ENCODE data around the gene PXYLP1. TPM values are rescaled to one million over a fixed set of nuclear protein-coding genes. Genes with fewer than 3 reads are reported as not detected.

The PXYLP1 gene
- total and polyA plus RNA-seq, 8 donors: 11.6 to 35.3 (median 28.3) TPM

DNA sequence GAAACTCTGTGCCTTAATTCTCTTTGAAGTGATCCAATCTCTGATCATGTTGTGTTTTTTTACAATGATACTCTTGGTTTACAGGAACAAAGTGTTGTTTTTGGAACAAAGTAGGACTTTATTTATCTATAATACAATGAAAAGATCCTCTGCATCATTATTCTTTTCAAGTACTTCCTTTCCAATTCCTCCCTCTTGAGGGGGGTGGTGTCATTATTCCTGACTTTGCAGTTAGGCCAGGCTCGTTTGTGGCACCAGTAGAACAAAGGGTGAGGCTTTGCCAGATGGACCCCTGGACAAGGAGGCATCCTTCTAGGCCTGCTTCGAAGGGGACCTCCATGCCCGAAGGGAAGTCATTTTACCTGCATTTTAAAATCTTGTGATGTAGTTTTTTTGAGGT, 95.0 kb downstream of the PXYLP1 start:
- no peaks in the 10 kb centered on the region for H3K4me1 ChIP-seq
- H3K4me3 ChIP-seq: no peak overlapping the region
- no peaks in the 10 kb centered on the region for H3K27me3 ChIP-seq
- no peaks in the 10 kb centered on the region for H3K36me3 ChIP-seq
- no peak overlapping the region for H3K27ac ChIP-seq
- ATAC-seq: no peak
- intact Hi-C loops (cut with DNase I): no loop called here
- DNase-seq: no peak
- no peaks in the 10 kb centered on the region for H3K9me3 ChIP-seq
- TF ChIP-seq, protein P1, sequence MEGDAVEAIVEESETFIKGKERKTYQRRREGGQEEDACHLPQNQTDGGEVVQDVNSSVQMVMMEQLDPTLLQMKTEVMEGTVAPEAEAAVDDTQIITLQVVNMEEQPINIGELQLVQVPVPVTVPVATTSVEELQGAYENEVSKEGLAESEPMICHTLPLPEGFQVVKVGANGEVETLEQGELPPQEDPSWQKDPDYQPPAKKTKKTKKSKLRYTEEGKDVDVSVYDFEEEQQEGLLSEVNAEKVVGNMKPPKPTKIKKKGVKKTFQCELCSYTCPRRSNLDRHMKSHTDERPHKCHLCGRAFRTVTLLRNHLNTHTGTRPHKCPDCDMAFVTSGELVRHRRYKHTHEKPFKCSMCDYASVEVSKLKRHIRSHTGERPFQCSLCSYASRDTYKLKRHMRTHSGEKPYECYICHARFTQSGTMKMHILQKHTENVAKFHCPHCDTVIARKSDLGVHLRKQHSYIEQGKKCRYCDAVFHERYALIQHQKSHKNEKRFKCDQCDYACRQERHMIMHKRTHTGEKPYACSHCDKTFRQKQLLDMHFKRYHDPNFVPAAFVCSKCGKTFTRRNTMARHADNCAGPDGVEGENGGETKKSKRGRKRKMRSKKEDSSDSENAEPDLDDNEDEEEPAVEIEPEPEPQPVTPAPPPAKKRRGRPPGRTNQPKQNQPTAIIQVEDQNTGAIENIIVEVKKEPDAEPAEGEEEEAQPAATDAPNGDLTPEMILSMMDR (IDR thresholded peaks at IDR 0.05): no peak

DNA sequence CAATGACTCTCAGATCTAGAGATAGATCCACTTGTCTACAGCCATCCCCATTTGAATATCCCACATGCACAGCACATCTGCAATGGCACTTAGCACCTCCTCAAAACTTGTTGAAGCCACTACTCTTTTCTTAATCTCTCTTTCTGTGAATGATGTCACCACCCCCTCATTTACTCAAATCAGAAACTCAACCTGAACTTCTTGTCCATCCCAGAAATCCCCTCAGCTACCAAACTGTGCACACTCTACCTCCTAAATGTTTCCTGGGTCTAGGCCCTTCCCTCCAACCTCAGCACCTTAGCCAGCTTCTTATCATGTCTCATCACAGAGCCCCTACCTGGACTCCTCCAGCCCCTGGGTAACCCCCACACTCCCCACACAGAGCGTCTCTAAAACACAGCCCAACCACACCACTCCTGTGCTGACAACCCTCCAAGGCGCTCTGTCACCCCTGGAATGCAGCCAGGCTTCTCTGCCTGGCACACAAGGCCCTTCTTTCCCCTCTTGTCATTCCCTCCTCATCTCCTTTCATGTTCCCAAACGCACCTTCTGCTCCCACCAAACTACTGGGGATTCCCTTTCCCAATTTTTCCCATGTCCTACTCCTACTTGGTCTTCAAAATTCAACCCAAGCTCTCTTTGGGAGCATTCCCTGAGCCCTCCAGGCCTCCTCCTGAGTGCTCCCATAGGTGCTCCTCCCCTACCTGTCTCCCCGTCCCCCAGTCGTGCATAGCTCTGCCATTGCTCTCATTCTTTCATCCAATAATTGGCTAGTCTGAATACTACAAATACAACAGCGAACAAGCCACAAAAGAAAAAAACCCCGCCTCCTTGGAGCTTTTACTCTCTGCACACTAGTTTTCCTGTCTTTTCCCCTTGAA, 96.9 kb downstream of the PXYLP1 start:
- Histone ChIP-seq H3K27me3 (no peaks in the 10 kb centered on the region), H3K27ac (no peak overlapping the region), H3K4me3 (no peak overlapping the region), H3K4me1 (peaks cover 5 to 7% of the 10 kb centered on the region in 2 donors), H3K9me3 (no peaks in the 10 kb centered on the region), H3K36me3 (no peaks in the 10 kb centered on the region)
- intact Hi-C loops (cut with DNase I): no loop called here
- no peak for DNase-seq
- ATAC-seq: no peak
- TF ChIP-seq, protein P1 (IDR thresholded peaks at IDR 0.05): no peak

GRCh38 chr3:141330235-141330634, 98.6 kb downstream of the PXYLP1 start:
- Histone ChIP-seq H3K9me3 (no peaks in the 10 kb centered on the region), H3K27me3 (no peaks in the 10 kb centered on the region), H3K4me3 (no peak overlapping the region), H3K36me3 (no peaks in the 10 kb centered on the region), H3K27ac (no peak overlapping the region), H3K4me1 (peaks cover 5 to 7% of the 10 kb centered on the region in 2 donors)
- TF ChIP-seq, protein P1 (IDR thresholded peaks at IDR 0.05): no peak
- intact Hi-C loops (cut with DNase I): no loop called here
- ATAC-seq (no peak), DNase-seq (no peak)

- no peaks in the 10 kb centered on the region for H3K27me3 ChIP-seq
- peaks cover 5 to 7% of the 10 kb centered on the region in 2 donors for H3K4me1 ChIP-seq
- no peak for ATAC-seq
- no peaks in the 10 kb centered on the region for H3K9me3 ChIP-seq
- no peaks in the 10 kb centered on the region for H3K36me3 ChIP-seq
- DNase-seq: no peak
- H3K27ac ChIP-seq: peak overlapping the region; percentile 24 to 31
- no peak overlapping the region for H3K4me3 ChIP-seq
- TF ChIP-seq, protein P1 (IDR thresholded peaks at IDR 0.05): no peak
- intact Hi-C loops (cut with DNase I): no loop called here
Observed at GRCh38 chr3:141330718-141331376, 99.2 kb downstream of the PXYLP1 start.
